H9 (cell line): Measurements from ENCODE around the gene EBF4. TPM values are rescaled to one million over a fixed set of nuclear protein-coding genes. Genes with fewer than 3 reads are reported as not detected.

Source experiments
- DNase-seq: peaks from one replicate; pipeline ENCODE4 v3.0.0-alpha.2; 2017
- H2AFZ ChIP-seq: one replicate; pipeline ENCODE4 v1.6.1; 2013; ENCODE audit warnings: mild to moderate bottlenecking, low read length, control low read depth, moderate library complexity
- H2AK5ac ChIP-seq: 2 replicates; pipeline ENCODE4 v1.6.1; 2013; ENCODE audit warnings: low read length, control low read depth, mixed read lengths; ENCODE audit not compliant: insufficient read length
- H2BK120ac ChIP-seq: one replicate; pipeline ENCODE4 v1.6.1; 2013; ENCODE audit warnings: low read depth, mild to moderate bottlenecking, low read length, control low read depth, inconsistent platforms; ENCODE audit not compliant: poor library complexity, severe bottlenecking
- H2BK12ac ChIP-seq: 2 replicates; pipeline ENCODE4 v1.6.1; 2013; ENCODE audit warnings: low read length, control low read depth, mixed read lengths, low read depth; ENCODE audit not compliant: insufficient read length
- H2BK15ac ChIP-seq: 2 replicates; pipeline ENCODE4 v1.6.1; 2013; ENCODE audit warnings: low read depth, low read length, control low read depth
- H2BK20ac ChIP-seq: one replicate; pipeline ENCODE4 v1.6.1; 2013; ENCODE audit warnings: low read depth, mild to moderate bottlenecking, low read length, control low read depth, inconsistent platforms; ENCODE audit not compliant: poor library complexity, severe bottlenecking
- H2BK5ac ChIP-seq: 2 replicates; pipeline ENCODE4 v1.6.1; 2013; ENCODE audit warnings: low read length, control low read depth, mixed read lengths; ENCODE audit not compliant: insufficient read length
- H3K14ac ChIP-seq: 2 replicates; pipeline ENCODE4 v1.6.1; 2013; ENCODE audit warnings: low read length, control low read depth; ENCODE audit not compliant: insufficient read depth
- H3K18ac ChIP-seq: 2 replicates; pipeline ENCODE4 v1.6.1; 2013; ENCODE audit warnings: low read depth, mild to moderate bottlenecking, mixed read lengths, low read length, control low read depth; ENCODE audit not compliant: insufficient read length
- H3K23ac ChIP-seq: 2 replicates; pipeline ENCODE4 v1.6.1; 2013; ENCODE audit warnings: low read length, control low read depth, mixed read lengths, low read depth; ENCODE audit not compliant: insufficient read length
- H3K23me2 ChIP-seq: 2 replicates; pipeline ENCODE4 v1.6.1; 2013; ENCODE audit warnings: low read depth, mild to moderate bottlenecking, mixed read lengths, low read length, control low read depth; ENCODE audit not compliant: insufficient read length, poor library complexity, severe bottlenecking
- H3K27ac ChIP-seq: 2 replicates; pipeline ENCODE4 v1.5.1; 2013; ENCODE audit warnings: low read length, control low read depth, mixed read lengths, low read depth; ENCODE audit not compliant: insufficient read length
- H3K27me3 ChIP-seq: 2 replicates; pipeline ENCODE4 v1.6.1; 2013; ENCODE audit warnings: low read length, control low read depth, inconsistent platforms; ENCODE audit not compliant: insufficient read depth
- H3K4ac ChIP-seq: 2 replicates; pipeline ENCODE4 v1.6.1; 2013; ENCODE audit warnings: low read depth, mild to moderate bottlenecking, control low read depth, inconsistent platforms, low read length, moderate library complexity
- H3K4me1 ChIP-seq: 2 replicates; pipeline ENCODE4 v1.6.1; 2013; ENCODE audit warnings: low read length, control low read depth, inconsistent platforms; ENCODE audit not compliant: insufficient read depth
- H3K4me2 ChIP-seq: 2 replicates; pipeline ENCODE4 v1.6.1; 2013; ENCODE audit warnings: low read length, control low read depth, mixed read lengths; ENCODE audit not compliant: insufficient read length, insufficient read depth
- H3K56ac ChIP-seq: 2 replicates; pipeline ENCODE4 v1.6.1; 2013; ENCODE audit warnings: low read depth, mild to moderate bottlenecking, mixed read lengths, low read length, control low read depth; ENCODE audit not compliant: insufficient read length
- H3K79me1 ChIP-seq: 2 replicates; pipeline ENCODE4 v1.6.1; 2013; ENCODE audit warnings: low read depth, mild to moderate bottlenecking, moderate library complexity, low read length, control low read depth, inconsistent platforms; ENCODE audit not compliant: insufficient read depth, poor library complexity, severe bottlenecking
- H3K79me2 ChIP-seq: 2 replicates; pipeline ENCODE4 v1.6.1; 2013; ENCODE audit warnings: low read length, control low read depth, inconsistent platforms; ENCODE audit not compliant: insufficient read depth
- H3K9ac ChIP-seq: 2 replicates; pipeline ENCODE4 v1.6.1; 2013; ENCODE audit warnings: low read length, control low read depth, mixed read lengths; ENCODE audit not compliant: insufficient read length; ENCODE audit errors: extremely low read depth
- H3K9me3 ChIP-seq: one replicate; pipeline ENCODE4 v1.6.1; 2013; ENCODE audit warnings: low read depth, low read length, inconsistent platforms; ENCODE audit not compliant: control insufficient read depth
- H3T11ph ChIP-seq: one replicate; pipeline ENCODE4 v1.6.1; 2013; ENCODE audit warnings: mild to moderate bottlenecking, low read length, control low read depth, inconsistent platforms
- H4K20me1 ChIP-seq: one replicate; pipeline ENCODE4 v1.6.1; 2013; ENCODE audit not compliant: control insufficient read depth, insufficient read length, insufficient read depth
- H4K5ac ChIP-seq: 2 replicates; pipeline ENCODE4 v1.6.1; 2013; ENCODE audit warnings: low read depth, mild to moderate bottlenecking, mixed read lengths, low read length, control low read depth; ENCODE audit not compliant: insufficient read length
- H4K8ac ChIP-seq: replicated peaks from 2 replicates; pipeline ENCODE4 v1.6.1; 2013; ENCODE audit warnings: low read length, control low read depth, mixed read lengths, low read depth; ENCODE audit not compliant: insufficient read length
- H4K91ac ChIP-seq: 2 replicates; pipeline ENCODE4 v1.6.1; 2013; ENCODE audit warnings: low read depth, mild to moderate bottlenecking, moderate library complexity, mixed read lengths, low read length, control low read depth; ENCODE audit not compliant: insufficient read length
- H3K27ac Mint-ChIP-seq, 3 experiments: 2 replicates in 2 of 3; 3 replicates in 1 of 3; pipeline ENCODE4 v1.8.0; 2020 to 2021; ENCODE audit warnings: mixed read lengths in 3 of 3, mild to moderate bottlenecking in 1 of 3, moderate library complexity in 1 of 3
- H3K27me3 Mint-ChIP-seq: 2 replicates; pipeline ENCODE4 v1.8.0; 2021; ENCODE audit warnings: low read depth, mild to moderate bottlenecking, moderate library complexity, mixed read lengths
- H3K36me3 Mint-ChIP-seq, 3 experiments: 2 replicates in 2 of 3; 3 replicates in 1 of 3; pipeline ENCODE4 v1.8.0; 2020 to 2021; ENCODE audit warnings: low read depth in 3 of 3, mixed read lengths in 3 of 3; ENCODE audit not compliant: insufficient read depth in 1 of 3
- H3K4me1 Mint-ChIP-seq, 2 experiments: 2 replicates each; pipeline ENCODE4 v1.8.0; 2020; ENCODE audit warnings: mixed read lengths in 2 of 2
- H3K4me3 Mint-ChIP-seq, 2 experiments: 2 replicates in 1 of 2; 3 replicates in 1 of 2; pipeline ENCODE4 v1.8.0; 2020 to 2021; ENCODE audit warnings: mild to moderate bottlenecking in 2 of 2, mixed read lengths in 2 of 2, moderate library complexity in 1 of 2
- H3K9me3 Mint-ChIP-seq, 2 experiments: 2 replicates in 1 of 2; 3 replicates in 1 of 2; pipeline ENCODE4 v1.8.0; 2020; ENCODE audit warnings: mild to moderate bottlenecking in 2 of 2, mixed read lengths in 2 of 2, moderate library complexity in 1 of 2
- CTCF ChIP-seq: fragments of 200-600 bp; sonication (generic); conservative IDR thresholded peaks from 3 replicates; pipeline ENCODE4 v1.8.0; 2021; ENCODE audit warnings: antibody characterized with exemption, mild to moderate bottlenecking
- WGBS: extraction: QIAGEN DNeasy Blood & Tissue Kit; methylation state at CpG from one replicate; pipeline ENCODE4 v1.1.7; 2013; ENCODE audit warnings: missing lambda C conversion rate, low lambda C conversion rate, mixed read lengths; ENCODE audit not compliant: insufficient read length; ENCODE audit errors: extremely low coverage; 5-methylcytosine and 5-hydroxymethylcytosine counted together
- total RNA-seq: library from RNA; stranded (reverse); gene quantifications from 2 replicates; pipeline ENCODE4 v1.2.1, GENCODE V29; 2021

The EBF4 gene
- total RNA-seq, 1 experiment from 2014 or later = 3.9 TPM

GRCh38 chr20:2742934-2743559, 50.5 kb downstream of the EBF4 start:
- H2AK5ac ChIP-seq = no peak overlapping the region
- peaks cover 9% of the 10 kb centered on the region; the same call in 1 of the 2 replicates for H3K27me3 ChIP-seq
- no peaks in the 10 kb centered on the region for H3K79me1 ChIP-seq
- peaks cover 3% of the 10 kb centered on the region; the same call in 1 of the 2 replicates for H3K4me1 ChIP-seq
- Mint-ChIP-seq H3K27ac (no peak overlapping the region), H3K4me1 (peaks cover 22 to 29% of the 10 kb centered on the region in 2 experiments), H3K27me3 (peaks cover 80% of the 10 kb centered on the region), H3K4me3 (no peak overlapping the region), H3K9me3 (no peaks in the 10 kb centered on the region; a peak in 3 of 5 replicates), H3K36me3 (no peaks in the 10 kb centered on the region)
- no peak overlapping the region for H2BK5ac ChIP-seq
- no peak overlapping the region for H2AFZ ChIP-seq
- no peaks in the 10 kb centered on the region for H3K79me2 ChIP-seq
- H2BK120ac ChIP-seq = no peak overlapping the region
- no peak overlapping the region for H2BK15ac ChIP-seq
- H3K14ac ChIP-seq = no peak overlapping the region
- no CpG with 5 or more reads among the region's 12 CpGs for WGBS
- H3K23me2 ChIP-seq = no peaks in the 10 kb centered on the region
- peak; percentile 95 for TF ChIP-seq CTCF
- no peak overlapping the region for H4K5ac ChIP-seq
- no peak overlapping the region for H3K4ac ChIP-seq
- no peak overlapping the region for H3K4me2 ChIP-seq
- peak; percentile 88 for DNase-seq
- H3T11ph ChIP-seq = no peak overlapping the region
- H4K8ac ChIP-seq = no peak overlapping the region
- H4K91ac ChIP-seq = no peak overlapping the region
- H4K20me1 ChIP-seq = no peaks in the 10 kb centered on the region
- H2BK20ac ChIP-seq = no peak overlapping the region
- no peak overlapping the region for H3K9ac ChIP-seq
- no peaks in the 10 kb centered on the region for H3K9me3 ChIP-seq
- H2BK12ac ChIP-seq = no peak overlapping the region
- H3K23ac ChIP-seq = no peak overlapping the region
- H3K27ac ChIP-seq = no peak overlapping the region
- H3K56ac ChIP-seq = no peak overlapping the region
- no peak overlapping the region for H3K18ac ChIP-seq
